ENCODE data around the gene ZNF878.

ZNF878 gene

DNA sequence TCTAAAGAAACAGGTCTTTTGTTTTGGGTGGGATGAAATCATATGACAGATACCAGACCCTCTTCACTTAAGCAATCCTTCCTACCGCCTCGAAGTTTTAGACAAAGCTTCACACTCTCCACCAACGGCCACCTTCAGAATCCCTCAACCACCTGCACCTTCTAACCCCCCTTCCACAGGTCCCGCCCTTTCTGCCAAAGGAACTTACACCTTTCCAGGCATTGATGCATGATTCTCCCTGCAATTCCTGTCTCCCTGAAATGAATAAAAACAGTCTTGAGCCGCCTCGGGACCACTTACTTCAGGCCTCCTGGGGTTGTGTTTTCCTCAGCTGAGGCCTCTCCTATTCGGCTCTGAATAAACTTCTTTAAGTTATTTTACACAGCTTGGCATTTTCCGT, 18.1 kb downstream of the ZNF878 start:
- DNase-seq (ENCODE audit: low spot score), result peak; percentile 10

DNA sequence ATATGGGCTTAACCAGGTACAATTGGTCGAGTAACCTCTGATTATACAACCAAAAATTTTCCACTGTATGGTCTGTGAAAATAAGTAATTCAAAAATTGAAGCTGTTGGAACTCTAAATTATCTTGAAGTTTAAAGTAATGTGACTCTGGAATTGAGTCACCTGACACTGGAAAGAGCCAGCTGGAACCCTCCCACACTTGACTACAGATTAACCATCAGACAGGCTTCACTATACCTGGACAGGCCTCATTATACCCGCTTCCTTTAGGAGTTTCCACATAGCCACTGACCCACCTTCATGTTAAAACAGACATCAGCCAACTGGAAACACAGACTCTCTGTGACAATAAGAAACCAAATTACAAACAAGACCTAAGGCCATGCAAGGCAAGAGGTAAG, 18.6 kb downstream of the ZNF878 start:
- no peak for DNase-seq (ENCODE audit: low spot score)

GRCh38 chr19:12015753-12016116, 37.0 kb downstream of the ZNF878 start:
- no peak for DNase-seq (ENCODE audit: low spot score)

DNA sequence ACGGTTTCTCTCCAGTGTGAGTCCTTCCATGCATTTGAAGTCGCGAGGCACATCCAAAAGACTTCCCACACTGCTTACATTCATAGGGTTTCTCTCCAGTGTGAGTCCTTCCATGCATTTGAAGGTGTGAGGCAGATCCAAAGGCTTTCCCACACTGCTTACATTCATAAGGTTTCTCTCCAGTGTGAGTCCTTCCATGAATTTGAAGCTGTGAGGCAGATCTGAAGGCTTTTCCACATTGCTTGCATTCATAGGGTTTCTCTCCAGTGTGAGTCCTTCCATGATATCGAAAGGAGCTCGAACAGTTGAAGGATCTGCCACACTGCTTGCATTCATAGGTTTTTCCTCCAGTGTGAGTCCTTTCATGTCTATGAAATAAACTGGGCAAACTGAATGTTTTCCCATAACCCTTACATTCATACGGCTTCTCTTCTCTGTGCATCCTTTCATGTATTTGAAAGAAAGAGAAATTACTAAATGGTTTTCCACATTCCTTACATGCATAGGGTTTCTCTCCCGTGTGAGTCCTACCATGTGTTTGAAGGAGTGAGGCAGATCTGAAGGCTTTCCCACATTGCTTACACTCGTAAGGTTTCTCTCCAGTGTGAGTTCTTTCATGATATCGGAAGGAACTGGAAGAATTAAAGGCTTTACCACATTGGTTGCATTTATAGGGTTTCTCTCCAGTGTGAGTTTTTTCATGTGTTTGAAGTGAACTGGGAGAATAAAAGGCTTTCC, 37.6 kb downstream of the ZNF878 start:
- no peak for DNase-seq (ENCODE audit: low spot score)

- DNase-seq (ENCODE audit: low spot score), result no peak
Observed at GRCh38 chr19:12000152-12000981, 52.4 kb downstream of the ZNF878 start.

GRCh38 chr19:11995174-11995573, 57.6 kb downstream of the ZNF878 start:
- DNase-seq (ENCODE audit: low spot score), result peak; percentile 29
